ENCODE data around the gene GIMD1.
"Not testable (repeated sequence)": the region's sequence is repeated elsewhere in the genome, so short reads cannot be mapped to it uniquely, and the experiment has no call there.

Gene GIMD1

GRCh38 chr4:106329041-106329618 is 39.4 kb downstream of the GIMD1 start:
- H3K4me1 ChIP-seq (ENCODE audit: control insufficient read depth, insufficient read depth, low read length): no peaks in the 10 kb centered on the region
- H3K9ac ChIP-seq (ENCODE audit: low read length in 2 of 2): no peak overlapping the region
- no peaks in the 10 kb centered on the region for H3K27me3 ChIP-seq (ENCODE audit: control insufficient read depth in 1 of 2, insufficient read depth in 2 of 2, low read length in 2 of 2)
- no peak overlapping the region for H3K4me3 ChIP-seq (ENCODE audit: low read length in 2 of 2)
- H3K27ac ChIP-seq (ENCODE audit: low read length): no peak overlapping the region
- no peaks in the 10 kb centered on the region for H3K9me3 ChIP-seq (ENCODE audit: control insufficient read depth in 2 of 2, low read length in 2 of 2)
- H3K36me3 ChIP-seq (ENCODE audit: control insufficient read depth in 2 of 2, insufficient read depth in 2 of 2, low read length in 2 of 2): peaks cover 14 to 38% of the 10 kb centered on the region in 2 donors

DNA sequence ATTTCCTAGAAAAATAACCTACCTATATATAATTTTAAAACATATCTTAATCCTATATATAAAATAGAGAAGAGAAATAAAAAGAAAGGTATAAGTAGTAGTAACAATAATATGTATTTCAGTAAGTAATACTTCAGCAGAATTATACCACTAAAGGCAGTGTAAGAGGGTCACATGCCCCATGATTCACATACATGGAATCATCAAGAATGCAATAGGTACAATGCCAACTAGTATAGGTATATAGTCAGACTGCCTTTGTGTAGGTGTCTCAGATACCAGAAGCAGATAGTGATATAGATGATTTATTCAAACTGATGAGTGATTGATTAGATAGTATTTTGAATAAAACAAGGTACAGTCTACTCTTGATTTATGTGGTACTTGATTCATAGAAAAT is 42.8 kb downstream of the GIMD1 start:
- peaks cover 10 to 23% of the 10 kb centered on the region in 2 donors for H3K36me3 ChIP-seq (ENCODE audit: control insufficient read depth in 2 of 2, insufficient read depth in 2 of 2, low read length in 2 of 2)
- H3K4me3 ChIP-seq (ENCODE audit: low read length in 2 of 2): no peak overlapping the region
- no peak overlapping the region for H3K9ac ChIP-seq (ENCODE audit: low read length in 2 of 2)
- H3K4me1 ChIP-seq (ENCODE audit: control insufficient read depth, insufficient read depth, low read length): no peaks in the 10 kb centered on the region
- no peaks in the 10 kb centered on the region for H3K27me3 ChIP-seq (ENCODE audit: control insufficient read depth in 1 of 2, insufficient read depth in 2 of 2, low read length in 2 of 2)
- no peaks in the 10 kb centered on the region for H3K9me3 ChIP-seq (ENCODE audit: control insufficient read depth in 2 of 2, low read length in 2 of 2)
- no peak overlapping the region for H3K27ac ChIP-seq (ENCODE audit: low read length)

DNA sequence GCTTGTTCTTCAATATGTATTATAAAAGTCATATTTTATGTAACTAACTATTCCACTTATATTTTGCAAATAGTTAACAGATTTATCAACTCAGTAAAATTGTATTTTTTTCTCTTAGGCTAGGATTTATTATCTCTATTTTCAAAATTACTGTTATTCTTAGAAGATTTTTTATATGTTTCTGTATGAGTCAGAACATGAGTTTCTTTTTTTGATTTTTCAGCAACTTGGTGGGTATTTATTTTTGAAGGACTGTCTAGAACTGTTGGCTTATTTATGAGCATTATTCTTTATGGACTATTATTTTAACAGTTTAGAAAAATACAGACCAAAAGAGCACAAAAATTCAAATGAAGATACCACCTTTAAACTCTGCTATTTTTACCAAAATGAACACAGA is 45.5 kb downstream of the GIMD1 start:
- Histone ChIP-seq H3K4me1 (ENCODE audit: control insufficient read depth, insufficient read depth, low read length) (no peaks in the 10 kb centered on the region), H3K27me3 (ENCODE audit: control insufficient read depth in 1 of 2, insufficient read depth in 2 of 2, low read length in 2 of 2) (no peaks in the 10 kb centered on the region), H3K9ac (ENCODE audit: low read length in 2 of 2) (no peak overlapping the region), H3K27ac (ENCODE audit: low read length) (no peak overlapping the region), H3K9me3 (ENCODE audit: control insufficient read depth in 2 of 2, low read length in 2 of 2) (no peaks in the 10 kb centered on the region), H3K4me3 (ENCODE audit: low read length in 2 of 2) (no peak overlapping the region), H3K36me3 (ENCODE audit: control insufficient read depth in 2 of 2, insufficient read depth in 2 of 2, low read length in 2 of 2) (peaks cover 2 to 14% of the 10 kb centered on the region in 2 donors)

- not testable (repeated sequence) for H3K36me3 ChIP-seq (ENCODE audit: control insufficient read depth in 2 of 2, insufficient read depth in 2 of 2, low read length in 2 of 2); H3K9ac ChIP-seq (ENCODE audit: low read length in 2 of 2); H3K27ac ChIP-seq (ENCODE audit: low read length); H3K9me3 ChIP-seq (ENCODE audit: control insufficient read depth in 2 of 2, low read length in 2 of 2); H3K4me1 ChIP-seq (ENCODE audit: control insufficient read depth, insufficient read depth, low read length); H3K4me3 ChIP-seq (ENCODE audit: low read length in 2 of 2); H3K27me3 ChIP-seq (ENCODE audit: control insufficient read depth in 1 of 2, insufficient read depth in 2 of 2, low read length in 2 of 2)
Observed at GRCh38 chr4:106321814-106322213, 46.8 kb downstream of the GIMD1 start.

DNA sequence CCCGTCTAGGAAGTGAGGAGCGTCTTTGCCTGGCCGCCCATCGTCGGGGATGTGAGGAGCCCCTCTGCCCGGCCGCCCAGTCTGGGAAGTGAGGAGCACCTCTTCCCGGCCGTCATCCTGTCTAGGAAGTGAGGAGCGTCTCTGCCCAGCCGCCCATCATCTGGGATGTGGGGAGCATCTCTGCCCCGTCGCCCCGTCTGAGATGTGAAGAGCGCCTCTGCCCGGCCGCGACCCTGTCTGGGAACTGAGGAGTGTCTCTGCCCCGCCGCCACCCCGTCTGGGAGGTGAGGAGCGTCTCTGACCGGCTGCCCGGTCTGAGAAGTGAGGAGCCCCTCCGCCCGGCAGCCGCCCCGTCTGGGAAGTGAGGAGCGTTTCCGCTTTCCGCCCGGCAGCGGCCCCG is 47.4 kb downstream of the GIMD1 start:
- not testable (repeated sequence) for H3K36me3 ChIP-seq (ENCODE audit: control insufficient read depth in 2 of 2, insufficient read depth in 2 of 2, low read length in 2 of 2); H3K27ac ChIP-seq (ENCODE audit: low read length); H3K27me3 ChIP-seq (ENCODE audit: control insufficient read depth in 1 of 2, insufficient read depth in 2 of 2, low read length in 2 of 2); H3K4me3 ChIP-seq (ENCODE audit: low read length in 2 of 2); H3K9ac ChIP-seq (ENCODE audit: low read length in 2 of 2); H3K4me1 ChIP-seq (ENCODE audit: control insufficient read depth, insufficient read depth, low read length); H3K9me3 ChIP-seq (ENCODE audit: control insufficient read depth in 2 of 2, low read length in 2 of 2)

GRCh38 chr4:106320235-106320634 is 48.3 kb downstream of the GIMD1 start:
- no peaks in the 10 kb centered on the region for H3K9me3 ChIP-seq (ENCODE audit: control insufficient read depth in 2 of 2, low read length in 2 of 2)
- no peaks in the 10 kb centered on the region for H3K36me3 ChIP-seq (ENCODE audit: control insufficient read depth in 2 of 2, insufficient read depth in 2 of 2, low read length in 2 of 2)
- H3K4me1 ChIP-seq (ENCODE audit: control insufficient read depth, insufficient read depth, low read length): peaks cover 2% of the 10 kb centered on the region
- no peaks in the 10 kb centered on the region for H3K27me3 ChIP-seq (ENCODE audit: control insufficient read depth in 1 of 2, insufficient read depth in 2 of 2, low read length in 2 of 2)
- no peak overlapping the region for H3K4me3 ChIP-seq (ENCODE audit: low read length in 2 of 2)
- no peak overlapping the region for H3K27ac ChIP-seq (ENCODE audit: low read length)
- no peak overlapping the region for H3K9ac ChIP-seq (ENCODE audit: low read length in 2 of 2)

DNA sequence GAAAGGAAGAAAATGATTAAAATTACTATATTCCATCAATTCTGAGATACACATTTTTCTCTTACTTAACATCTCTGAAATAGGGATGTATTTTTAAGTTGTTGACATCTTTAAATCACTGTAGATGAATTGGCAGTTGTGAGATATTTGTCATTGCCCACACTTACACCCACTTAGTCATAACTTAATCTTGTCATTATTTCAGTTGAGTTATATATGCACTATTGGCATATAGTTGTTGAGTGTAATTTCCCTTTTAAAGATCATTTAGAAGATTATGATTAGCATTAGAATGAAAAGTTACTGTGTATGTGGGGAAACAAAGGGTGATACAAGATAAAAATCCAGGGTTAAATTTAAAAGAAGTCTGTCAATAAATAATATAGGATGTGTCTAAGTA is 50.1 kb downstream of the GIMD1 start:
- Histone ChIP-seq H3K27me3 (ENCODE audit: control insufficient read depth in 1 of 2, insufficient read depth in 2 of 2, low read length in 2 of 2) (no peaks in the 10 kb centered on the region), H3K4me1 (ENCODE audit: control insufficient read depth, insufficient read depth, low read length) (peaks cover 5% of the 10 kb centered on the region), H3K4me3 (ENCODE audit: low read length in 2 of 2) (no peak overlapping the region), H3K9ac (ENCODE audit: low read length in 2 of 2) (no peak overlapping the region), H3K36me3 (ENCODE audit: control insufficient read depth in 2 of 2, insufficient read depth in 2 of 2, low read length in 2 of 2) (no peaks in the 10 kb centered on the region), H3K9me3 (ENCODE audit: control insufficient read depth in 2 of 2, low read length in 2 of 2) (no peaks in the 10 kb centered on the region), H3K27ac (ENCODE audit: low read length) (no peak overlapping the region)

DNA sequence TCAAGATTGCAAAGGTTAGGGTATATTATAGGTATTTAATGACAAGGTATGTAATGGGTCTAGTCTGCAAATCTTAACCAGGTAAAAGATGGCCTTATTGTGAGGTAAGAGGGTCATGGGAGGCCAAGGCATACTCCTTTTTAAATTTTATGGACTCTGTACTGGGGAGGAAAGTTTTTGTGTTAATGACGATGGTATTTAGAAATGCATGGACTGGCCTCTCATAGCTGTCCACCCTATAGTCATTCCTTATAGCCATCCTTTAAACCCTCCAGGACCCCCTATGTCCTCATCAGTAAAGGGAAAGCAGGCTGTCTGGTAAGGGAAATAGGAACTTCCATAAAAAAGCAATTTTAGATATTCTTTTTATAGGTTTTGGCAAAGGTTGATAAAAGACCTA is 50.8 kb downstream of the GIMD1 start:
- Histone ChIP-seq H3K4me3 (ENCODE audit: low read length in 2 of 2) (peak overlapping the region in 1 of 2 donors; percentile 98), H3K36me3 (ENCODE audit: control insufficient read depth in 2 of 2, insufficient read depth in 2 of 2, low read length in 2 of 2) (no peaks in the 10 kb centered on the region), H3K9me3 (ENCODE audit: control insufficient read depth in 2 of 2, low read length in 2 of 2) (no peaks in the 10 kb centered on the region), H3K27ac (ENCODE audit: low read length) (no peak overlapping the region), H3K9ac (ENCODE audit: low read length in 2 of 2) (no peak overlapping the region), H3K4me1 (ENCODE audit: control insufficient read depth, insufficient read depth, low read length) (peaks cover 5% of the 10 kb centered on the region), H3K27me3 (ENCODE audit: control insufficient read depth in 1 of 2, insufficient read depth in 2 of 2, low read length in 2 of 2) (no peaks in the 10 kb centered on the region)

GRCh38 chr4:106316773-106317409 is 51.7 kb downstream of the GIMD1 start:
- Histone ChIP-seq H3K9me3 (ENCODE audit: control insufficient read depth in 2 of 2, low read length in 2 of 2) (no peaks in the 10 kb centered on the region), H3K36me3 (ENCODE audit: control insufficient read depth in 2 of 2, insufficient read depth in 2 of 2, low read length in 2 of 2) (no peaks in the 10 kb centered on the region), H3K4me1 (ENCODE audit: control insufficient read depth, insufficient read depth, low read length) (peaks cover 5% of the 10 kb centered on the region), H3K27ac (ENCODE audit: low read length) (peak overlapping the region; percentile 94), H3K4me3 (ENCODE audit: low read length in 2 of 2) (peak overlapping the region; percentile 97 to 98), H3K9ac (ENCODE audit: low read length in 2 of 2) (peak overlapping the region; percentile 97 to 99), H3K27me3 (ENCODE audit: control insufficient read depth in 1 of 2, insufficient read depth in 2 of 2, low read length in 2 of 2) (no peaks in the 10 kb centered on the region)

DNA sequence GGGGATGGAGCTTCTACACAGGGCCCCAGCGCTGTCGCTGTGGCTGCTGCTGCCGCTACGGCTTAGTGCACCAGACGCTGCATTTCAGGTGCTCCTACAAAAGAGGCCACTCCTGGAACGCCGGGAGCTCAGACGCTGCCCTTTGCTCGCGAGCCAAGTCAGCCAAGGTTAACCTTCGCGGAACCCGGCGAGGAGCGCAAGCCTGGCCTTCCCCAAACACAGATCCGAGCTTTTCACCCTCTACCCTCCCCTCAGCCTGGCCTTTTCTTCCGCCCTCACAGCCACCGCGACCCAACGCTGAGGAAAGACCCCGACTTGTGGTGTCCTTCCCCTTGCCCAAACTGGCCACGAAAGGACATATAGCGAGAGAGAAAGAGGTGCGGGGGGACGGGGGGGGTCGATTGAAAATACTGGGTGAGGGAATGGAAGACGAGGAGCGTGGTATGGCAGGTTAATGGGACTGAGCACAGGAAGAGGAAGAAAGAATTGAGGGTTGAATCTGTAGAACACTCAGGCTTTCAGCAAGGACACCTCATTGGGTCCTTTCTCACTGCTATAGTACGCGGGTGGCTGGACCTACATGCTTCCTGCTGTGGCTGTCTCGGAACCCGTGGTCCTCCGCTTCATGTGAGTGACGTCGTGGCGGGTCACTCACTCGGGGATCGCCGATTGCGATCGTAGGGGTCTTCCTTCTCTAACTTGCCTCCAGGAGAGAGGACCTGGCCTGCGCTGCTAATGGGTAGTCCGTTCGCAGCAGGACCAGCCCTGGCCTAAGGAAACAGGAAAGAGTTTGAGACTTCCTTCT is 52.4 kb downstream of the GIMD1 start, which contains the start of the genes AIMP1 and TBCK:
Gene AIMP1 (plus strand): TSS at position 583 of the 805 bp plus-strand sequence. CDS start 8,460 bp downstream, outside the sequence.
Gene TBCK (minus strand): TSS at position 242 of the 805 bp plus-strand sequence. CDS start 7,249 bp downstream, outside the sequence.
- H3K9ac ChIP-seq (ENCODE audit: low read length in 2 of 2): peak within 1 kb of the TSS; percentile 97 to 99

More for the DNA sequence above, 52.4 kb downstream of the GIMD1 start, which contains the start of the genes AIMP1 and TBCK:
- Histone ChIP-seq H3K27me3 (ENCODE audit: control insufficient read depth in 1 of 2, insufficient read depth in 2 of 2, low read length in 2 of 2) (no peaks in the 10 kb centered on the region), H3K27ac (ENCODE audit: low read length) (peak within 1 kb of the TSS; percentile 94), H3K9me3 (ENCODE audit: control insufficient read depth in 2 of 2, low read length in 2 of 2) (no peaks in the 10 kb centered on the region), H3K4me3 (ENCODE audit: low read length in 2 of 2) (peak within 1 kb of the TSS; percentile 97 to 98), H3K36me3 (ENCODE audit: control insufficient read depth in 2 of 2, insufficient read depth in 2 of 2, low read length in 2 of 2) (no peaks in the 10 kb centered on the region), H3K4me1 (ENCODE audit: control insufficient read depth, insufficient read depth, low read length) (peaks cover 5% of the 10 kb centered on the region)
